Epithelial cell of proximal tubule (primary cell): ENCODE results near the gene PRRC1. TPM values are rescaled to one million over a fixed set of nuclear protein-coding genes. Genes with fewer than 3 reads are reported as not detected.

ENCODE experiments used
- DNase-seq: peaks from one replicate; pipeline ENCODE4 v3.0.0-alpha.2; 2011; ENCODE audit warnings: low read depth
- H3K4me3 ChIP-seq: 2 replicates; pipeline ENCODE4 v1.5.1; 2011; ENCODE audit warnings: low read depth, mild to moderate bottlenecking, low read length
- total RNA-seq: library from RNA; depleted of rRNA; stranded (reverse); fragments of >200 nt; gene quantifications from 2 replicates; pipeline ENCODE4 v1.2.3, GENCODE V29; 2015
- TF ChIP-seq, protein P1 (sequence below): conservative IDR thresholded peaks from 2 replicates; pipeline ENCODE4 v1.5.1; 2012; ENCODE audit warnings: low read depth, mild to moderate bottlenecking, low read length

Gene PRRC1
- total RNA-seq, 1 donor from 2014 or later, result 33.3 TPM

DNA sequence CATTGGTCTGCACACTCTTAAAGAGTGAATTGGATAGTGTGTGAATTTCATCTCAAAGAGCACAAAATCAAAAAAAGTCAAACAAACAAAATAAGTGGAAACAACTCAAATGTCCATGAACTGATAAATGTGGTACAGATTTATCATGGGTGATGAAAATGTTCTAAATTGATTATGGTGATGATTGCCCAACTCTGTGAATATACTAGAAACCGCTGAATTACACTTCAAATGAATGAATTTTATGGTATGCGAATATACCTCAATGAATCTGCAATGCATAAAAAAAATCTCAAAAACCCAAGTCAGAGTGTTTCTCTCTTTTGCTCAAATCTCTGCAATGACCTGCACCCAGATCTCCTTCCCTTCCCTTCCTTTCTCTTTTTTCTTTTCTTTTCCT is 64.0 kb downstream of the PRRC1 start:
- no peak overlapping the region for H3K4me3 ChIP-seq
- DNase-seq, result no peak
- TF ChIP-seq, protein P1, sequence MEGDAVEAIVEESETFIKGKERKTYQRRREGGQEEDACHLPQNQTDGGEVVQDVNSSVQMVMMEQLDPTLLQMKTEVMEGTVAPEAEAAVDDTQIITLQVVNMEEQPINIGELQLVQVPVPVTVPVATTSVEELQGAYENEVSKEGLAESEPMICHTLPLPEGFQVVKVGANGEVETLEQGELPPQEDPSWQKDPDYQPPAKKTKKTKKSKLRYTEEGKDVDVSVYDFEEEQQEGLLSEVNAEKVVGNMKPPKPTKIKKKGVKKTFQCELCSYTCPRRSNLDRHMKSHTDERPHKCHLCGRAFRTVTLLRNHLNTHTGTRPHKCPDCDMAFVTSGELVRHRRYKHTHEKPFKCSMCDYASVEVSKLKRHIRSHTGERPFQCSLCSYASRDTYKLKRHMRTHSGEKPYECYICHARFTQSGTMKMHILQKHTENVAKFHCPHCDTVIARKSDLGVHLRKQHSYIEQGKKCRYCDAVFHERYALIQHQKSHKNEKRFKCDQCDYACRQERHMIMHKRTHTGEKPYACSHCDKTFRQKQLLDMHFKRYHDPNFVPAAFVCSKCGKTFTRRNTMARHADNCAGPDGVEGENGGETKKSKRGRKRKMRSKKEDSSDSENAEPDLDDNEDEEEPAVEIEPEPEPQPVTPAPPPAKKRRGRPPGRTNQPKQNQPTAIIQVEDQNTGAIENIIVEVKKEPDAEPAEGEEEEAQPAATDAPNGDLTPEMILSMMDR, result no peak

DNA sequence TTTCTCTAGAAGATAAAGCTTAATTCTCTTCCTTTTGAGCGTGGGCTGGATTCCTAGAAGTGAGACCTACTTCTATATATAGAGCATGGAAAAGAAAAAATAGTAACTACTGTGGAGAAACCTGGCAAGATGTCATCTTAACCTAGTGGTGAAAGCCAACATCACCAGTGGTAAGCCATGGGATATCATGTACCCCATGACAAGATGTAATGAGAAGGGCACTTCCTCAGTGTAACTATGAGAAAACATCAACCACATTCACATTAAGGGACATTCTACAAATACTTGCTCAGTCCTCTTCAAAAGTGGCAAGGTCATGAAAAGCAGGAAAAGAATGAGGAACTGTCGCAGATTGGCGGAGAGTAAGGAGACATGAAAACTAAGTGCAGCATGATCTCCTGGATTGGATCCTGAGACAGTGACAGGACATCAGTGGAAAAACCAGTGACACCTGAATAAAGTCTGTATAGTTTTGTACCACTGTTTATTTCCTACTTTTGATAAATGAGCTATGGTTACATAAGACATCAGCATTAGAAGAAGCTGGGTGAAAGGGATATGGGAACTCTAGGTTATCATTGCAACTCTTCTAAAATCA is 65.4 kb downstream of the PRRC1 start:
- TF ChIP-seq, protein P1, result no peak
- DNase-seq, result no peak
- no peak overlapping the region for H3K4me3 ChIP-seq

DNA sequence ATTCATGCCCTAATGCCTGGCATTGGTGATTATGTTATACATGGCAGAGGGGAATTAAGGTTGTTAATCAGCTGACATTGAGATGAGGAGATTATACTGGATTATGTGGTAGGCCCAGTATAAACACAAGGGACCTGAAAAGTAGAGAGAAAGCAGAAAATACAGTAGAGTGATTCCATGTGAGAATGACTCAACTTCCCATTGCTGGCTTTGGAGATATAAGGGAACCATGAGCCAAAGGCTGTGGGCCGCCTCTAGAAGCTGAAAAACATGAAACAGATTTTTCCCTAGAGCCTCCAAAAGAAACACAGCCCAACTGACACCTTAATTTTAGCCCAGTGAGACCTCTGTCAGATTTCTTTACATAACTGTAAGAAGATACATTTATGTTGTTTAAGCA is 66.4 kb downstream of the PRRC1 start:
- DNase-seq, result no peak
- TF ChIP-seq, protein P1, result no peak

DNA sequence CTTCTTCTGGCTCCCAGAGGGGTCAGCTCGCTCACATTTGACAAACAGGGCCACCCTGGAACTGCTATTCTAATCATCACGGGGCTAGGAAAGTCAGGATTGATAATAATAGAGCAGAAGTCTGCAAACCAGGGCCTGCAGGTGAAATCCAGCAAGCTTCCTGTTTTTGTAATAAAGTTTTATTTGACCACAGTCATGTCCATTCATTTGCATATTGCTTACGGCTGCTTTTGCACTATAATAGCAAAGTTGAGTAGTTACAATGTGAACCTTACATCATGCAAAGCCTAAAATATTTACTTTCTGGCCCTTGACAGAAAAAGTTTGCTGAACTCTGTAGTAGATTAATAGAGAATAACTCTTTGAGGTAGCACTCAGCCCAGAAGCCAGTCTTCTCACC is 68.2 kb downstream of the PRRC1 start:
- DNase-seq, result no peak
- TF ChIP-seq, protein P1, result no peak
- H3K4me3 ChIP-seq, result no peak overlapping the region

More for the DNA sequence above, 66.4 kb downstream of the PRRC1 start:
- no peak overlapping the region for H3K4me3 ChIP-seq

DNA sequence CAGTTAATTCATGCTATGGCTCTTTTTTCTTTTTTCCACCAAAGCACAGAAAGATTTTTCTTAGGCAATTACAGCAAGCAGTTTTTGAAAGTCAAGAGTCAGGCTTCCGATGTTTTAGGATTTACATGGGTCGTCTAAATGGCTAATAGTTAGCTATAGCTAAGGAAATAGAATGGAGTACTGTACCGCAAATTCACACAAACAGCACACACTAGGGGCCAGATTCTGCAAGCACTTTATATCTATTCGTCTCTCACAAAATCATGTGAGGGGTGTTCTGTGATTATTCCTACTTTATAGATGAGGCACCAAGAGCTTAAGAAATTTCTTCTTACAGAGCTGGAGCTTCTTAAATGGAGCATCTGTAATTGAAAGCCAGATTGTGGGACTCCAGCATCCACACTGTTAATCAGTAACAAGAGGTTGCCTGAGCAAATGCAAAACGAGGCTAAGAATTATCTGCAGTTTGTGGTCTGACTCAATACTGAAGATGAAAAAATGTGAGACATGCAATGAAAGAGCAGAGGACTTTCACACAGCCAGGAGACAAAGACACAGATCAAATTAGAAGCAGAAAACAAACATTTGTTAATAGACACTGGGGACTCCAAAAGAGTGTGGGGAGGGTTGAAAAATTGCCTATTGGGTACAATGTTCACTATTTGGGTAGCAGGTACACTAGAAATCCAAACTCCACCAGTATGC is 68.8 kb downstream of the PRRC1 start:
- TF ChIP-seq, protein P1, result no peak
- no peak overlapping the region for H3K4me3 ChIP-seq
- DNase-seq, result peak; percentile 68

DNA sequence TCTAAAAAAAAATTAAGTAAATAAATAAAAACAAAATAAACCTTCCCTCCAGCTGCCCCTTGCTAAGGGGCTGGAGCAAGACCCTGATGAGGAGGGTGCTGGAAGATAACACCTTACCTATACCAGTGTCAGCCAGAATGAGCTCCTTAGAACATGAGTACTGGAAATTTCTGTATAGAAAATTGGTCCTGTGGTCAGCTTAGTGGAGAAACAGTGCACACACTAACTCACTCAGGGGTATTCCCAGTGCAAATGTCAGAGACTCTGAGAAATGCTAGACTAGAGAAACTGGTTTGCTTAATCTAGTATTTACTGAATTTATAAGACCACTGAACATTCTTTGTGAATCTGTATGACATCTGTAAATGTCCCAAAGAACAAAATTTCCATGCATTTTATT is 69.4 kb downstream of the PRRC1 start:
- TF ChIP-seq, protein P1, result no peak
- no peak overlapping the region for H3K4me3 ChIP-seq
- DNase-seq, result no peak

DNA sequence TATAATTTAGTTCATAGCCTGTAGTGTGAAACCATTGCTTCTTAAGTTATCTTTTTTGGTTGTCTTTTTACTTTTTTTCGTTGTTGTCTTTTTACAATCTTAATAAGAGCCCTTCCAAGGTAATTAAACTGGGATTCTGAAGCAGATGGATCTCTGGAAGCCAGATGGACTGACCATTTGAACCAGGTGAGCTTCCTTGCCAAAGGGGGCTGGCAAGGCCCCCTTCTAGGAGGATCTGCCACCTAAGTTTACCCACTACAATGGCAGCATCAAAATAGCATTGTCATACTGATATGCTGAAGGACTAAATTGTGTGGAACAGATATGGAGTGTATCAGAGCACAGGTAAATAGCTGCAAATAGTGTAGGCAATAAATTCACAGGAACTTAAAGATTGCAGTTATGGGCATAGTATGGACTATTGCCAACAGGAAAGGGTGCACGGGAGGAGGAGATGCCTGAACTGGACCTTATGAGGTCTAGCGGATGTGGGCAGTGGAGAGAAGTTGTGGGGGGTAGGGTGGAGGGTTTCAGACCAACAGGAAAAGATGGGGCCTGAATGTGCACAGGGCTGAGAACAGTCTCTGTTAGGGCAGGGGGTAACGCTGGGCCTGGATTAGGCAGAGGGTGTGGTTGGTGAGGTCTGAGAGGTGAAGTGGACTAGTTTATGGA is 69.9 kb downstream of the PRRC1 start:
- H3K4me3 ChIP-seq, result no peak overlapping the region
- DNase-seq, result no peak
- TF ChIP-seq, protein P1, result no peak
